ENCODE results near the gene VILL. TPM values are rescaled to one million over a fixed set of nuclear protein-coding genes. Genes with fewer than 3 reads are reported as not detected.
"Not testable (repeated sequence)": the region's sequence is repeated elsewhere in the genome, so short reads cannot be mapped to it uniquely, and the experiment has no call there.

Gene VILL
- total RNA-seq, 2 experiments from 2014 or later, result 13.2 to 13.6 TPM

- POLR2A ChIA-PET, result interaction anchor here (0.9 to 1.6 kb wide), 4 partner anchors 10 to 126 kb away, joined by 3 to 7 read pairs (median 4); partner anchors contain the start of genes ACAA1, OXSR1 and PLCD1
- CTCF ChIA-PET, result interaction anchor here (0.5 to 2.1 kb wide), 4 partner anchors 10 to 128 kb away, joined by 3 to 7 read pairs (median 3); partner anchors contain the start of gene PLCD1
These were observed 48.7 kb downstream of the VILL start, which contains the start of gene DLEC1 for GRCh38 chr3:38039101-38039898. TSS of gene DLEC1 (plus strand) at chr3:38039208. CDS start at chr3:38039226, 18 bp downstream.

- CTCF ChIA-PET, result interaction anchor here (1.0 to 2.1 kb wide), 2 partner anchors 17 to 43 kb away, joined by 3 to 7 read pairs; no protein-coding TSS in a partner anchor
- POLR2A ChIA-PET, result no interaction called here
These were observed 49.3 kb downstream of the VILL start for GRCh38 chr3:38039899-38040261.

GRCh38 chr3:38040401-38040800, 49.8 kb downstream of the VILL start:
- POLR2A ChIA-PET, result no interaction called here
- CTCF ChIA-PET, result no interaction called here

- POLR2A ChIA-PET, result interaction anchor here (0.7 kb wide), 1 partner anchor 156 kb away, joined by 3 read pairs; no protein-coding TSS in a partner anchor
- CTCF ChIA-PET, result no interaction called here
These were observed 52.9 kb downstream of the VILL start for GRCh38 chr3:38043486-38043885.

- POLR2A ChIA-PET, result no interaction called here
These were observed 55.4 kb downstream of the VILL start for GRCh38 chr3:38046027-38046426.

GRCh38 chr3:38046821-38047220, 56.2 kb downstream of the VILL start:
- POLR2A ChIA-PET, result no interaction called here
- CTCF ChIA-PET, result no interaction called here

More at GRCh38 chr3:38046027-38046426, 55.4 kb downstream of the VILL start:
- CTCF ChIA-PET, result no interaction called here

GRCh38 chr3:38047896-38048295, 57.3 kb downstream of the VILL start:
- CTCF ChIA-PET, result no interaction called here
- POLR2A ChIA-PET, result no interaction called here

GRCh38 chr3:38049358-38050126, 59.0 kb downstream of the VILL start:
- ChIA-PET POLR2A (no interaction called here), CTCF (no interaction called here)

- CTCF ChIA-PET, result no interaction called here
- POLR2A ChIA-PET, result no interaction called here
These were observed 60.5 kb downstream of the VILL start for GRCh38 chr3:38051131-38051530.

- POLR2A ChIA-PET, CTCF ChIA-PET: not testable (repeated sequence)
These were observed 62.7 kb downstream of the VILL start for GRCh38 chr3:38053286-38053685.

- POLR2A ChIA-PET, CTCF ChIA-PET: not testable (repeated sequence)
These were observed 63.4 kb downstream of the VILL start for GRCh38 chr3:38053813-38054498.

GRCh38 chr3:38054499-38055001, 64.0 kb downstream of the VILL start:
- ChIA-PET CTCF (no interaction called here), POLR2A (no interaction called here)

Other genes with a start within 250 kb of the VILL start
- gene CTDSPL, start 128.9 kb upstream of the VILL start, total RNA-seq, result 1 to 10 TPM; 1.0 to 1.6 TPM
- gene PLCD1, start 38.9 kb downstream of the VILL start, total RNA-seq, result 1 to 10 TPM; 7.8 to 9.2 TPM
- gene DLEC1, start 48.4 kb downstream of the VILL start, total RNA-seq, result under 1 TPM; 0.63 to 0.99 TPM
- 10 to 100 TPM; 73.5 to 75.3 TPM for gene ACAA1, start 146.3 kb downstream of the VILL start, total RNA-seq
- gene MYD88, start 147.9 kb downstream of the VILL start, total RNA-seq, result 10 to 100 TPM; 34.2 to 34.5 TPM
- 10 to 100 TPM; 61.2 to 63.6 TPM for gene OXSR1, start 174.8 kb downstream of the VILL start, total RNA-seq

Data from activated CD8-positive, alpha-beta memory T cell treated with anti-CD3 and anti-CD28 coated beads for 36 hours (primary cell).